SK-N-SH (cell line): ENCODE data around the gene TBCC. TPM values are rescaled to one million over a fixed set of nuclear protein-coding genes. Genes with fewer than 3 reads are reported as not detected.
A peak's percentile ranks its signal among the peaks of the same experiment; 100 is the strongest.

ENCODE experiments used
- EP300 ChIP-seq, 2 experiments: IDR thresholded peaks; 2 replicates each; pipeline versions ENCODE4 v1.4.0 to v1.6.1; 2012; ENCODE audit warnings: borderline replicate concordance in 1 of 2, low read depth in 1 of 2, low read length in 1 of 2
- REST ChIP-seq: IDR thresholded peaks from 2 replicates; pipeline ENCODE4 v1.6.1; 2012; ENCODE audit warnings: mild to moderate bottlenecking, low read depth, low read length, moderate library complexity
- TCF12 ChIP-seq: IDR thresholded peaks from 2 replicates; pipeline ENCODE4 v1.4.0; 2012
- YY1 ChIP-seq: IDR thresholded peaks from 2 replicates; pipeline ENCODE4 v1.4.0; 2012; ENCODE audit warnings: low read depth, mild to moderate bottlenecking
- polyA plus RNA-seq, 3 experiments: library from polyadenylated mRNA; depleted of rRNA; stranded (reverse); fragments of >200 nt; gene quantifications; 2 replicates each; pipeline ENCODE4 v1.2.3, GENCODE V29; 2012

The TBCC gene
- polyA plus RNA-seq, 1 of the 3 experiments (the other 2 are of a cell fraction), result 18.2 TPM

GRCh38 chr6:42694586-42694985 lies 51.3 kb downstream of the TBCC start (continued):
- no peak for TF ChIP-seq EP300 (IDR thresholded peaks at IDR 0.05; ENCODE audit: borderline replicate concordance in 1 of 2, low read depth in 1 of 2, low read length in 1 of 2)
- no peak for TF ChIP-seq YY1
- peak; percentile 46; the same call in 1 of the 2 replicates for TF ChIP-seq TCF12
- no peak for TF ChIP-seq REST

Other genes with a start within 250 kb of the TBCC start
- gene UBR2, start 182.1 kb downstream of the TBCC start, polyA plus RNA-seq (2012; rRNA removed), result 5.2 and 7.2 TPM in 2 replicates
- not detected in 2 replicates for gene PRPH2, start 23.5 kb downstream of the TBCC start, polyA plus RNA-seq (2012; rRNA removed)
- gene BICRAL, start 35.9 kb upstream of the TBCC start, polyA plus RNA-seq (2012; rRNA removed), result 5.1 and 6.6 TPM in 2 replicates
- gene RPL7L1, start 133.5 kb upstream of the TBCC start, polyA plus RNA-seq (2012; rRNA removed), result 22.1 and 28.7 TPM in 2 replicates
- not detected in 2 replicates for gene PTCRA, start 169.9 kb upstream of the TBCC start, polyA plus RNA-seq (2012; rRNA removed)
- gene CNPY3, start 183.4 kb upstream of the TBCC start, polyA plus RNA-seq (2012; rRNA removed), result 59.2 and 77.5 TPM in 2 replicates
- 1.4 and 2.0 TPM in 2 replicates for gene GNMT, start 214.7 kb upstream of the TBCC start, polyA plus RNA-seq (2012; rRNA removed)
- 12.5 and 15.3 TPM in 2 replicates for gene PEX6, start 233.1 kb upstream of the TBCC start, polyA plus RNA-seq (2012; rRNA removed)
- 37.6 and 38.6 TPM in 2 replicates for gene PPP2R5D, start 238.5 kb upstream of the TBCC start, polyA plus RNA-seq (2012; rRNA removed)